ENCODE measurements around the gene KNDC1.
"Not testable (repeated sequence)": the region's sequence is repeated elsewhere in the genome, so short reads cannot be mapped to it uniquely, and the experiment has no call there.

Gene KNDC1

GRCh38 chr10:133209117-133209516 lies 49.1 kb downstream of the KNDC1 start:
- DNase-seq, result no peak

- no peak for DNase-seq
These were observed 49.6 kb downstream of the KNDC1 start for GRCh38 chr10:133209641-133210040.

- DNase-seq, result no peak
These were observed 50.5 kb downstream of the KNDC1 start for GRCh38 chr10:133210398-133211140.

GRCh38 chr10:133211141-133211830 lies 51.3 kb downstream of the KNDC1 start:
- DNase-seq, result no peak

- DNase-seq, result no peak
These were observed 52.2 kb downstream of the KNDC1 start for GRCh38 chr10:133211959-133212852.

- no peak for DNase-seq
These were observed 53.0 kb downstream of the KNDC1 start for GRCh38 chr10:133212853-133213494.

GRCh38 chr10:133213641-133214467 lies 53.8 kb downstream of the KNDC1 start:
- no peak for DNase-seq

- no peak for DNase-seq
These were observed 54.7 kb downstream of the KNDC1 start for GRCh38 chr10:133214468-133215410.

- DNase-seq, result no peak
These were observed 55.6 kb downstream of the KNDC1 start for GRCh38 chr10:133215586-133215985.

- no peak for DNase-seq
These were observed 56.8 kb downstream of the KNDC1 start for GRCh38 chr10:133216776-133217175.

GRCh38 chr10:133217800-133218589 lies 58.0 kb downstream of the KNDC1 start:
- DNase-seq, result no peak

GRCh38 chr10:133218891-133219290 lies 58.9 kb downstream of the KNDC1 start:
- no peak for DNase-seq

GRCh38 chr10:133219782-133220181 lies 59.8 kb downstream of the KNDC1 start:
- DNase-seq, result no peak

GRCh38 chr10:133221331-133221730 lies 61.3 kb downstream of the KNDC1 start:
- DNase-seq, result no peak

- DNase-seq, result not testable (repeated sequence)
These were observed 61.7 kb downstream of the KNDC1 start for GRCh38 chr10:133221756-133222155.

GRCh38 chr10:133224076-133224475 lies 64.1 kb downstream of the KNDC1 start:
- no peak for DNase-seq

- DNase-seq, result no peak
These were observed 64.8 kb downstream of the KNDC1 start for GRCh38 chr10:133224756-133225372.

- DNase-seq, result no peak
These were observed 65.7 kb downstream of the KNDC1 start for GRCh38 chr10:133225707-133226191.

GRCh38 chr10:133226251-133226808 lies 66.3 kb downstream of the KNDC1 start:
- no peak for DNase-seq

Data from NCI-H1436 treated with DMSO at 0.1 percent for 48 hours (cell line).